ENCODE measurements around the gene AADAC.

- TF ChIP-seq, protein P1, sequence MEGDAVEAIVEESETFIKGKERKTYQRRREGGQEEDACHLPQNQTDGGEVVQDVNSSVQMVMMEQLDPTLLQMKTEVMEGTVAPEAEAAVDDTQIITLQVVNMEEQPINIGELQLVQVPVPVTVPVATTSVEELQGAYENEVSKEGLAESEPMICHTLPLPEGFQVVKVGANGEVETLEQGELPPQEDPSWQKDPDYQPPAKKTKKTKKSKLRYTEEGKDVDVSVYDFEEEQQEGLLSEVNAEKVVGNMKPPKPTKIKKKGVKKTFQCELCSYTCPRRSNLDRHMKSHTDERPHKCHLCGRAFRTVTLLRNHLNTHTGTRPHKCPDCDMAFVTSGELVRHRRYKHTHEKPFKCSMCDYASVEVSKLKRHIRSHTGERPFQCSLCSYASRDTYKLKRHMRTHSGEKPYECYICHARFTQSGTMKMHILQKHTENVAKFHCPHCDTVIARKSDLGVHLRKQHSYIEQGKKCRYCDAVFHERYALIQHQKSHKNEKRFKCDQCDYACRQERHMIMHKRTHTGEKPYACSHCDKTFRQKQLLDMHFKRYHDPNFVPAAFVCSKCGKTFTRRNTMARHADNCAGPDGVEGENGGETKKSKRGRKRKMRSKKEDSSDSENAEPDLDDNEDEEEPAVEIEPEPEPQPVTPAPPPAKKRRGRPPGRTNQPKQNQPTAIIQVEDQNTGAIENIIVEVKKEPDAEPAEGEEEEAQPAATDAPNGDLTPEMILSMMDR (IDR thresholded peaks at IDR 0.05; ENCODE audit: insufficient read depth, low read length): no peak
- TF ChIP-seq POLR2AphosphoS5 (IDR thresholded peaks at IDR 0.05; ENCODE audit: low read depth): no peak
- no peak for TF ChIP-seq REST (IDR thresholded peaks at IDR 0.05; ENCODE audit: insufficient replicate concordance, low read depth)
- no peak for TF ChIP-seq GABPA (IDR thresholded peaks at IDR 0.05; ENCODE audit: low read depth)
- no peak for TF ChIP-seq SPI1 (IDR thresholded peaks at IDR 0.05; ENCODE audit: borderline replicate concordance, low read depth)
Observed at GRCh38 chr3:151795276-151795675, 18.6 kb upstream of the AADAC start.

Data from HL-60 (cell line).